LNCAP (cell line): ENCODE data around the gene IPO9.

Experiments
- TF ChIP-seq, protein P1 (sequence below): fragments of 450-650 bp; IDR thresholded peaks from 2 replicates; pipeline ENCODE4 v1.5.1; 2017; ENCODE audit warnings: mild to moderate bottlenecking

The IPO9 gene

DNA sequence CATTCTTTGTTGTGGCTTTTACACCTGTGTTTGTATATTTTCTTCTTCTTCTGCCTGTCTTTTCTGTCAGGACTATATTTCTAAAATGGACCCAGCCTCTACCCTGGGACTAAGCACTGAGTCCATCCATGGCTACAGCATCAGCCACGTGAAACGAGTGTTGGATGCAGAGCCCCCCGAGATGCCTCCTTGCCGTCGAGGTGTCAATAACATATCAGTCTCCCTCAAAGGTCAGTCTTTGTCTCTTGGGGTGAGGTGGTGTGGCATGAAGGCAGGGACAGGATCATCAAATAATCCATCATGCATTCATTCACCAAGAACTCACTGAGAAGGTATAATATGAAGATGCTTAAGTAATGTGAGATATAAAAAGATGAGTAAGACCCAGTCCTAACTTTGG, 19.1 kb upstream of the IPO9 start:
- TF ChIP-seq, protein P1, sequence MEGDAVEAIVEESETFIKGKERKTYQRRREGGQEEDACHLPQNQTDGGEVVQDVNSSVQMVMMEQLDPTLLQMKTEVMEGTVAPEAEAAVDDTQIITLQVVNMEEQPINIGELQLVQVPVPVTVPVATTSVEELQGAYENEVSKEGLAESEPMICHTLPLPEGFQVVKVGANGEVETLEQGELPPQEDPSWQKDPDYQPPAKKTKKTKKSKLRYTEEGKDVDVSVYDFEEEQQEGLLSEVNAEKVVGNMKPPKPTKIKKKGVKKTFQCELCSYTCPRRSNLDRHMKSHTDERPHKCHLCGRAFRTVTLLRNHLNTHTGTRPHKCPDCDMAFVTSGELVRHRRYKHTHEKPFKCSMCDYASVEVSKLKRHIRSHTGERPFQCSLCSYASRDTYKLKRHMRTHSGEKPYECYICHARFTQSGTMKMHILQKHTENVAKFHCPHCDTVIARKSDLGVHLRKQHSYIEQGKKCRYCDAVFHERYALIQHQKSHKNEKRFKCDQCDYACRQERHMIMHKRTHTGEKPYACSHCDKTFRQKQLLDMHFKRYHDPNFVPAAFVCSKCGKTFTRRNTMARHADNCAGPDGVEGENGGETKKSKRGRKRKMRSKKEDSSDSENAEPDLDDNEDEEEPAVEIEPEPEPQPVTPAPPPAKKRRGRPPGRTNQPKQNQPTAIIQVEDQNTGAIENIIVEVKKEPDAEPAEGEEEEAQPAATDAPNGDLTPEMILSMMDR = no peak

DNA sequence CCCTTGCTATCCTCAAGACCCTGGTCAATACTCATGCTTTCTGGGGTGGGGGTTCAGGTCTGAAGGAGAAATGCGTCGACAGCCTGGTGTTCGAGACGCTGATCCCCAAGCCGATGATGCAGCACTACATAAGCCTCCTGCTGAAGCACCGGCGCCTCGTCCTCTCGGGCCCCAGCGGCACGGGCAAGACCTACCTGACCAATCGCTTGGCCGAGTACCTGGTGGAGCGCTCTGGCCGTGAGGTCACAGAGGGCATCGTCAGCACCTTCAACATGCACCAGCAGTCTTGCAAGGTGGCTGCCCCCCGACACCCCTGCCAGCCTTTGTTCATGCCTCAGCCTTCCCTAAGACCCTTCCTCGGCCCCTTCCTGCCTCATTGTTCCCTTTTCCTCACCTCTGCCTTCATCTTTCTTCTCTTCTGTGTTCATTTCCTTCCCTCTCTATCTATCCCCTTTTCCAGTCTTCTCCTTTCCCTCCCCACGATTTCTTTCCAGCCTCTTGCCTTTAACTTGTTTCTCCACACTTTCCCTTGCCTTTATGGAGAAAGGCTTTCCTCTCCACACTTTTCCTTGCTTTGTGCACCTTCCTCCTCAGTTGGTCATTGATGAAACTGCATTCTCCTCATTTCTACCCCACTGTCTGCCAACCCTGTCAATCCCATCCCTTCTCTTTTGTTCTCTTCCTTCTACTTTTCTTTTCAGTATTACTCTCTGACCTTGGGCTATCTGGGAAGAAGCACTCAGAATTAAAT, 18.3 kb upstream of the IPO9 start:
- TF ChIP-seq, protein P1 = no peak

DNA sequence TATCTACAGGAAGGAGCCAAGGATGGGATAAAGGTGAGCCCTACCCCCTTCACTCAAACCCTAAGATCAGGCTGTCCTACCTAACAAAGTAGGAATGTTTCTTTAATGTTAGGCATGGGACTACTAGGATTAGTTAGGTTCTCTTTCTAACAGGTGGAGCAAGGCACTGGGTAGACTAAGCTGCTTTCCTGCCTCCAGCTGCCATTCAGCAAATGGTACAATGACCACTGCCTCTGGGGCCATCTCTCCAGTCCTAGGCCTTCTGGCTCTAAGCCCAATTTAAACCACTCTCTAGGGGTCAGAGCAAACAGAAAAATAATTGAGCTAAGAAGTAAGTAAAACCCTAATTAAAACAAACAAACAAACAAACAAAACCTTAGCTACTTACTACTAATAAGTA, 15.7 kb upstream of the IPO9 start:
- TF ChIP-seq, protein P1 = no peak

DNA sequence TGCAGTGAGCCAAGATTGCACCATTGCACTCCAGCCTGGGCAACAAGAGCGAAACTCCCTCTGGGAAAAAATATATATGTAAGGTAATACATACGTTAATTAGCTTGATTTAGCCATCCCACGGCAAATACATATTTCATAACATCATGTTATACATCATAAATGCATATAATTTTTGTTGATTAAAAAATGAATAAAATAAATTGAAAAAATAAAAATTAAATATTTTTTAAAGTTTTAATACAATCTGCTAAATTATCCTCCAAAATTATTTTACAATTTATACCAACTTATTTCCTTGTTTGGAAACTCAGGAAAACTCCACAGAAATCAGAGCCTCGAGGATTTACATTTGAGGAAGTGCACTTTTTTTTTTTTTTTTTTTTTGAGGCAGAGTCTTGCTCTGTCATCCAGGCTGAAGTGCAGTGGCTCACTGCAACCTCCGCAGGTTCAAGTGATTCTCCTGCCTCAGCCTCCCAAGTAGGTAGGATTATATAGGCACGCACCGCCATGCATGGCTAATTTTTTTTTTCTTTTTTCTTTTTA, 12.6 kb upstream of the IPO9 start:
- TF ChIP-seq, protein P1 = no peak

DNA sequence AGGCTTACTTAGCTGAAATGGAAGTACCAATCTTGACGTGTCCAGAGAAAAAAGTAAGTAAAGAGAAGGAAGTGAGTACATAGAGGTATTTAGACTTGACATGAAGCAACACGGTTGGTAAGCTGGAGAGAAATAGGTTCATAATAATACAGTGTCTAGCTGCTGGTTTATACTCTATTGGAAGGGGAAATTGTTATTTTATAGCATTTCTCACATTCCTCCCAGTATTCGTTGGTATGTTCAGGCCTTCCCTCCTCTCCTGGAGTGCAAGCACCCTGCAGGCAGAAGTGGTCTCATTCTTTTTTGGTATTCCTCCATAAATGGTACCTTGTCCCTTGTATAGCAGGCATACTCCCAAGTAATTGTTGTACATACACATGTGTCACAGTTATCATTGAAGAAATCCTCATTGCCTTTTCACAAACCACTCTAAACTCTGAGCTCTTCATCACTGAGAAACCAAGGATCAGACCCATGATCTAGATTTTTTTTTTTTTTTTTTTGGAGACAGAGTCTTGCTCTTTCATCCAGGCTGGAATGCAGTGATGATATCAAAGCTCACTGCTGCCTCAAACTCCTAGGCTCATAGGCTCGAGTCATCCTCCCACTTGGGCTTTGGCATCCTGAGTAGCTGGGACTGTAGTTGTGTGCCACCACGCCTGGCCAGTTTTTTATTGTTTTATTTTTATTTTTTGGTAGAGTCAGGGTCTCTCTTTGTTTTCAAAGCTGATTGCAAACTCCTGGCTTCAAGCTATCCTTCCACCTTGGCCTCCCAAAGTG, 9.8 kb upstream of the IPO9 start:
- TF ChIP-seq, protein P1 = no peak

DNA sequence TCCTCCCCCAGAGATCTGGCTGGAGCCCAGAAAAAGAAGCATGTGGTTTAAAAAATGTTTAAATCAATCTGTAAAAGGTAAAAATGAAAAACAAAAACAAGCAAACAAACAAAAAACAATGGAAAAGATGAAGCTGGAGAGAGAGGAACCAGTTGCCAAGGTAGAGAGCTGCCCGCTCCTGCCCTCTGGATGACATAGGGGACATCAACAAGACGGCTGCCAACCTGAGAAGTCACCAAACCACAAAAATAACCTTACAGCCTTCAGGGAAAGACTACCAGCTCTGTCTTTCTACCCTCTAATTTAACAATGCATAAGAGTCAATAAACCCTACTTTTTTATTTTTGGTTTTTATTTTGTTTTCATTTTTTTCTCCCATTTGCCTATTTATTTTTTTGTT, 8.5 kb upstream of the IPO9 start:
- TF ChIP-seq, protein P1 = no peak

DNA sequence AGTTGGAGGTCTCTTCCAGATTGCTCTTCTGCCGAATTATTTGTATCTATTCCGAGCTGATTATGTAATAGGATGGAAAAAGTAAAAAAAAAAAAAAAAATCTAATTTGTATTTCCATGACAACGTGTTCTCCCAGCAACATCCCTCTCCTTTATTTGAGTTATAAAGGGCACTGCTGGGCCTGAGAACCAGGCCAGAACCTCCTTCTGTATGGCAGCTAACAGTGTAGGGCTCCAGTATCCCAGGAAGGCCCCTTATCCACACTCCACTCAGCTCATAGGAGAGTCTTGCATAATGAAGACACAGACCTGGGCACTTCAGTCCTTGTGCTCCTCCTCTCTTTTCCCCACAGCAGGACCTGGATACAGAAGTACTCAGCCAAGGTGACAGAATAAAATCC, 3.7 kb upstream of the IPO9 start:
- TF ChIP-seq, protein P1 = no peak
